Colonic mucosa (tissue), 4 donors: ENCODE results near the gene RNLS. TPM values are rescaled to one million over a fixed set of nuclear protein-coding genes. Genes with fewer than 3 reads are reported as not detected.

Experiments
- DNase-seq: peaks from one replicate; pipeline ENCODE4 v3.0.0-alpha.2; 2020
- H3K27ac ChIP-seq: fragments of 200-600 bp; one replicate; pipeline ENCODE4 v1.8.0; 2021
- H3K27me3 ChIP-seq: fragments of 200-600 bp; one replicate; pipeline ENCODE4 v1.8.0; 2021
- H3K36me3 ChIP-seq: fragments of 200-600 bp; one replicate; pipeline ENCODE4 v1.8.0; 2021
- H3K4me1 ChIP-seq: fragments of 200-600 bp; one replicate; pipeline ENCODE4 v1.8.0; 2021; ENCODE audit warnings: mild to moderate bottlenecking
- H3K4me3 ChIP-seq: fragments of 200-600 bp; one replicate; pipeline ENCODE4 v1.8.0; 2021
- H3K9ac ChIP-seq, 2 donors: one replicate each; pipeline ENCODE4 v1.7.0; 2013; ENCODE audit warnings: control low read depth in 2 of 2, low read depth in 2 of 2, low read length in 2 of 2
- H3K9me3 ChIP-seq: fragments of 200-600 bp; one replicate; pipeline ENCODE4 v1.8.0; 2021
- intact Hi-C: fragments of 100-400 bp; cut with DNase I; formaldehyde crosslinking; loops from one replicate; pipeline ENCODE4 v1.14.1; 2022
- total RNA-seq, 2 donors: library from RNA; stranded (reverse); fragmentation: NEBNext Ultra II Directional in 1 of 2; extraction: Animal tissue kit (Norgen Biotek cat#: 25700) in 1 of 2; gene quantifications; one replicate each; pipeline ENCODE4 v1.2.1, GENCODE V29; 2021
- TF ChIP-seq, protein P1 (sequence below): fragments of 200-600 bp; IDR thresholded peaks from one replicate; pipeline ENCODE4 v1.8.0; 2022; ENCODE audit warnings: antibody characterized with exemption, mild to moderate bottlenecking
- donor health status: healthy.
- donor health status: DM: no; HTN: no; CAD: no.
- donor health status: DM: no; HTN: no; CAD: no.

The RNLS gene
- total RNA-seq, 2 donors from 2014 or later: 13.0 to 19.1 TPM

DNA sequence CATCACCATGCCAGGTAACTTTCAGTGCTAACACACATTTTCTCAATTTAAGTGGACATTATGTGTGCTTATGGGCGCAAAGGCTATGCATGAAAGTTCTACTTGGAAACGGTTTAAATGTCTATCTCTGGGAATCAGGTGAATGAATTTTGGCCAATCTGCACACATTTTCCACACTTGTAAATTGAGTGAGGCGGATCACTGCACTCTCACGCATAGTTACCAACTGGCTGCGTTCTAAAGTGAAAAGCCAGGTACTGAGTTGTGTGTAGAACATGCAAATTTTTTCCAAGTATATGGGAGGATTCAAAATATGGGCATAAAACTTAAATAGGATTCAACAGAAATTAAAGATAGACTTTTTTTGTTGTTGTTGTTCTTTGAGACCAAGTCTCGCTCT lies 323.7 kb downstream of the RNLS start:
- Histone ChIP-seq H3K36me3 (no peaks in the 10 kb centered on the region), H3K9ac (no peak overlapping the region), H3K27me3 (no peaks in the 10 kb centered on the region), H3K4me3 (no peak overlapping the region), H3K4me1 (no peaks in the 10 kb centered on the region), H3K9me3 (no peaks in the 10 kb centered on the region), H3K27ac (no peak overlapping the region)
- intact Hi-C loops: no loop called here
- TF ChIP-seq, protein P1, sequence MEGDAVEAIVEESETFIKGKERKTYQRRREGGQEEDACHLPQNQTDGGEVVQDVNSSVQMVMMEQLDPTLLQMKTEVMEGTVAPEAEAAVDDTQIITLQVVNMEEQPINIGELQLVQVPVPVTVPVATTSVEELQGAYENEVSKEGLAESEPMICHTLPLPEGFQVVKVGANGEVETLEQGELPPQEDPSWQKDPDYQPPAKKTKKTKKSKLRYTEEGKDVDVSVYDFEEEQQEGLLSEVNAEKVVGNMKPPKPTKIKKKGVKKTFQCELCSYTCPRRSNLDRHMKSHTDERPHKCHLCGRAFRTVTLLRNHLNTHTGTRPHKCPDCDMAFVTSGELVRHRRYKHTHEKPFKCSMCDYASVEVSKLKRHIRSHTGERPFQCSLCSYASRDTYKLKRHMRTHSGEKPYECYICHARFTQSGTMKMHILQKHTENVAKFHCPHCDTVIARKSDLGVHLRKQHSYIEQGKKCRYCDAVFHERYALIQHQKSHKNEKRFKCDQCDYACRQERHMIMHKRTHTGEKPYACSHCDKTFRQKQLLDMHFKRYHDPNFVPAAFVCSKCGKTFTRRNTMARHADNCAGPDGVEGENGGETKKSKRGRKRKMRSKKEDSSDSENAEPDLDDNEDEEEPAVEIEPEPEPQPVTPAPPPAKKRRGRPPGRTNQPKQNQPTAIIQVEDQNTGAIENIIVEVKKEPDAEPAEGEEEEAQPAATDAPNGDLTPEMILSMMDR: no peak
- no peak for DNase-seq

DNA sequence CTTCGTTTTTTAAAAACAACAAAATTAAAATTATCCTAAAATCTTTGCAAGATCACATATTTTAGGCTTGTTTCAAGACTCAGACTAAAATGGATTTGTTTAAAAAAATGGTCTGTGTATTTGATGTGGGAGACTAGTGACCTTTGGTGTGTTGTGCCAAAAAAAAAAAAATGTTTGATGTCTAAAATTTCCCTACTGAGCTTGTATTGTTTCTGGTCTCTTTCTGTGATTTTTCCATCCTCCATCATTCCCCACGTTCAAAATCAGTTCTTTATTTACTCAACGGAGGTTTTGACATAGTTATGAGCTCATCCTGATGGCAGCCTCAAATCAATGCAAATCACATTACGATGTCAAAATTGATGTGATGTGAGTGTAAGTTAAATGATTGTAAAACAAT lies 326.2 kb downstream of the RNLS start:
- no peak for DNase-seq
- no peaks in the 10 kb centered on the region for H3K36me3 ChIP-seq
- TF ChIP-seq, protein P1: no peak
- no peak overlapping the region for H3K4me3 ChIP-seq
- H3K9ac ChIP-seq: no peak overlapping the region
- intact Hi-C loops: no loop called here
- H3K27ac ChIP-seq: no peak overlapping the region
- H3K9me3 ChIP-seq: no peaks in the 10 kb centered on the region
- H3K4me1 ChIP-seq: no peaks in the 10 kb centered on the region
- H3K27me3 ChIP-seq: no peaks in the 10 kb centered on the region

DNA sequence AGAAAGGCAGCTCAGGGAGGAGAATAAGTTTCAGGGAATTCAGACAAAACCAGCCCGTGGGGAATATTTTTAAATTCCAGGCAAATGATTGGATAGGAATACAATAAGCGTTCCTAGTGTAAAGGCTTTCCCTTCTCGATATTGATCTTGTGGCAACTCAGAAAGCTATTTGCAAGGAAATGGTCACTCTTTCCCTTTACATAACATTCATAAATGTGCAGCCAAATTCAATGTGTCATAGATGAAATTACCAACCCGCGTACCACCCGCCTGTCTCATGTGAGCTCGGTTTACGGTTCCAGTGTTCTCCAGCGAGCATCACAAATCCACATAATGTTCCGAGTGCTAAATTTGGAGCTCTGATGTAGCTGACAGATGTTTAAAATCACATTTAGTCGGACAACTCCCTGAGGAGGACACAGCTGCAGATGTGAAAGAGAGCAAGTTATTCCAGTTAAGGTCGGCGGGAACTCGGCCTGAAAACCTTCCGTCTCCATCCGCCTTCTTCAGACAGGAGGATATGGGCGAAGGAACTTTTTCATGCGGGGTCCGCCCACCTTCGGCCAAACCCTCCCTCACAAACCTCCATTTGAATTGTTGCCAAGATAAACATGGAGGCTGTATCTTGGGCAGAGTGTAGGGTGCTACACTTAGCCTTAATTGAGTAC lies 327.0 kb downstream of the RNLS start:
- Histone ChIP-seq H3K27ac (no peak overlapping the region), H3K36me3 (no peaks in the 10 kb centered on the region), H3K4me1 (no peaks in the 10 kb centered on the region), H3K9me3 (no peaks in the 10 kb centered on the region), H3K27me3 (no peaks in the 10 kb centered on the region), H3K9ac (no peak overlapping the region), H3K4me3 (no peak overlapping the region)
- intact Hi-C loops: no loop called here
- TF ChIP-seq, protein P1: no peak
- DNase-seq: no peak

DNA sequence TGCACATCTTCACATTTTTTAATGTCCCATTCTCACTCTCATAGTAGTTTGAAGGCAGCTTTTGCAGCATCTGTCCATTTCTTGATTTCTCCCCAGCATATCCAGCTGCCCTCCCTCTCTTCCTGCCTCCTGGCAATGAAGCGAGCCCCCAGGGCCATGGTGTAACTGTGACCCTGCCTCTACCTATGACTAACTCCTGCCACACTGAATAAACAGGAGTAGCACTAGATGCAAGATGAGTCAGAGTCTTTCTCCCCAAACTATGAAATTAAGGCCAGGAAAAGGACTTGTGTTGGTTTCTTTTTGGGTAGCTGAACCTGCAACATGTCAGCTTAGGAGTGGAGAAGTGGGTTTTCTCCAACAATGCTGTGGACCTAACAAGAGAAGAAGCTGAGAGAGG lies 329.0 kb downstream of the RNLS start:
- Histone ChIP-seq H3K36me3 (no peaks in the 10 kb centered on the region), H3K4me3 (no peak overlapping the region), H3K9ac (no peak overlapping the region), H3K9me3 (no peaks in the 10 kb centered on the region), H3K27ac (no peak overlapping the region), H3K27me3 (no peaks in the 10 kb centered on the region), H3K4me1 (no peaks in the 10 kb centered on the region)
- DNase-seq: no peak
- intact Hi-C loops: no loop called here
- TF ChIP-seq, protein P1: no peak

DNA sequence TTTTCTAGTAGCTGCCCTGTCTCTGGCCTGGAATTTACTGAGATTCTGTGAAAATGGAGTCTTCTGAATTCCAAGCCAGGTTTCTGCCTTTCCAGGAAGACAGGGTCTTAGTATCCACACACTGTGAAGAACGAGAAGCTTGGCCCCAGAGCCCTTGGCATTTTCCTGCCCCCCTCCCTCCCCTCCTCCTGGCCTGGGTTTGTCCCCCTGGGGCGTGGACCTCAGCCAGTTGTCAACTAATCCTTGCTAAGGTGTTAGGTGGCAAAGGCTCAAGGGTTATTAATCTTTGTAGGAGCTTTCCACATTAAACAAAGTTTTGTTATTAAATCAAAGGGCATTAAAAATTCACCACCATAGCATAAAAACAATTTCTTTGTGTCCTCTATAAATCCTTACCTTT lies 329.5 kb downstream of the RNLS start:
- Histone ChIP-seq H3K36me3 (no peaks in the 10 kb centered on the region), H3K9ac (no peak overlapping the region), H3K27me3 (no peaks in the 10 kb centered on the region), H3K4me3 (no peak overlapping the region), H3K9me3 (no peaks in the 10 kb centered on the region), H3K4me1 (no peaks in the 10 kb centered on the region), H3K27ac (no peak overlapping the region)
- TF ChIP-seq, protein P1: no peak
- DNase-seq: no peak
- intact Hi-C loops: no loop called here
